Vagina (tissue), 2 donors: ENCODE data around the gene CNGA3. TPM values are rescaled to one million over a fixed set of nuclear protein-coding genes. Genes with fewer than 3 reads are reported as not detected.

Experiments
- DNase-seq, 2 donors: peaks; one replicate each; pipeline ENCODE4 v3.0.0-alpha.2; 2017; ENCODE audit errors: extremely low spot score in 2 of 2
- H3K27ac ChIP-seq: fragments of 200-600 bp; sonication (generic); one replicate; pipeline ENCODE4 v1.5.1; 2019
- H3K27me3 ChIP-seq: fragments of 200-600 bp; sonication (generic); one replicate; pipeline ENCODE4 v1.5.1; 2019
- H3K36me3 ChIP-seq, 2 donors: fragments of 200-600 bp; sonication (generic); one replicate each; pipeline ENCODE4 v1.5.1; 2017 to 2019
- H3K4me1 ChIP-seq: fragments of 200-600 bp; sonication (generic); one replicate; pipeline ENCODE4 v1.5.1; 2019
- H3K4me3 ChIP-seq, 2 donors: fragments of 200-600 bp; sonication (generic); 1 replicate in 1 of 2; 2 replicates in 1 of 2; pipeline ENCODE4 v1.5.1; 2016 to 2019
- H3K9me3 ChIP-seq: fragments of 200-600 bp; sonication (generic); one replicate; pipeline ENCODE4 v1.5.1; 2019
- CTCF ChIP-seq, 3 experiments: fragments of 450-650 bp in 2 of 3; fragments of 200-600 bp in 1 of 3; sonication (generic) in 1 of 3; IDR thresholded peaks; one replicate each; pipeline ENCODE4 v1.5.1; 2017 to 2019; ENCODE audit warnings: antibody characterized with exemption in 3 of 3, mild to moderate bottlenecking in 2 of 3, moderate library complexity in 2 of 3
- POLR2A ChIP-seq, 2 donors: fragments of 450-650 bp; IDR thresholded peaks; one replicate each; pipeline ENCODE4 v1.6.1; 2017; ENCODE audit warnings: antibody characterized with exemption in 2 of 2, mild to moderate bottlenecking in 2 of 2, moderate library complexity in 2 of 2
- POLR2AphosphoS5 ChIP-seq, 2 donors: sonication (generic); formaldehyde crosslinking; IDR thresholded peaks; one replicate each; pipeline ENCODE4 v1.9.0; 2017; ENCODE audit warnings: antibody characterized with exemption in 2 of 2, mild to moderate bottlenecking in 2 of 2, low read depth in 1 of 2; ENCODE audit not compliant: insufficient read depth in 1 of 2
- intact Hi-C: fragments of 100-400 bp; cut with DNase I; formaldehyde crosslinking; loops from one replicate; pipeline ENCODE4 v1.15.1; 2023
- total RNA-seq: library from RNA; depleted of rRNA; stranded (reverse); fragments of >200 nt; gene quantifications from one replicate; pipeline ENCODE4 v1.2.3, GENCODE V29; 2016

The CNGA3 gene
- total RNA-seq, 1 donor from 2014 or later: not detected

- Histone ChIP-seq H3K36me3 (no peaks in the 10 kb centered on the region), H3K4me3 (no peak overlapping the region), H3K9me3 (no peaks in the 10 kb centered on the region), H3K4me1 (no peaks in the 10 kb centered on the region), H3K27ac (no peak overlapping the region), H3K27me3 (no peaks in the 10 kb centered on the region)
- intact Hi-C loops: no loop called here
- DNase-seq: peak in 1 of 2 donors; percentile 64
- TF ChIP-seq POLR2AphosphoS5 (IDR thresholded peaks at IDR 0.05; ENCODE audit: insufficient read depth in 1 of 2, low read depth in 1 of 2): no peak
- no peak for TF ChIP-seq CTCF (IDR thresholded peaks at IDR 0.05)
These were observed 44.6 kb downstream of the CNGA3 start for GRCh38 chr2:98390571-98391476.

GRCh38 chr2:98391581-98392270 lies 45.5 kb downstream of the CNGA3 start:
- no peak for TF ChIP-seq CTCF (IDR thresholded peaks at IDR 0.05)
- no peak for TF ChIP-seq POLR2A (IDR thresholded peaks at IDR 0.05)
- TF ChIP-seq POLR2AphosphoS5 (IDR thresholded peaks at IDR 0.05; ENCODE audit: insufficient read depth in 1 of 2, low read depth in 1 of 2): no peak
- Histone ChIP-seq H3K27ac (no peak overlapping the region), H3K9me3 (no peaks in the 10 kb centered on the region), H3K4me1 (no peaks in the 10 kb centered on the region), H3K27me3 (no peaks in the 10 kb centered on the region), H3K4me3 (no peak overlapping the region), H3K36me3 (no peaks in the 10 kb centered on the region)
- intact Hi-C loops: no loop called here
- peak in 1 of 2 donors; percentile 88 for DNase-seq

- Histone ChIP-seq H3K9me3 (no peaks in the 10 kb centered on the region), H3K4me1 (no peaks in the 10 kb centered on the region), H3K4me3 (no peak overlapping the region), H3K27ac (no peak overlapping the region), H3K36me3 (no peaks in the 10 kb centered on the region), H3K27me3 (no peaks in the 10 kb centered on the region)
- DNase-seq: peak in 1 of 2 donors; percentile 77
- intact Hi-C loops: no loop called here
- TF ChIP-seq CTCF (IDR thresholded peaks at IDR 0.05) (no peak), POLR2A (IDR thresholded peaks at IDR 0.05) (no peak), POLR2AphosphoS5 (IDR thresholded peaks at IDR 0.05; ENCODE audit: insufficient read depth in 1 of 2, low read depth in 1 of 2) (no peak)
These were observed 47.1 kb downstream of the CNGA3 start for GRCh38 chr2:98393354-98393753.

GRCh38 chr2:98394595-98395153 lies 48.4 kb downstream of the CNGA3 start:
- Histone ChIP-seq H3K9me3 (no peaks in the 10 kb centered on the region), H3K36me3 (no peaks in the 10 kb centered on the region), H3K4me3 (no peak overlapping the region), H3K27me3 (no peaks in the 10 kb centered on the region), H3K4me1 (no peaks in the 10 kb centered on the region), H3K27ac (no peak overlapping the region)
- DNase-seq: peak in 1 of 2 donors; percentile 2
- no peak for TF ChIP-seq POLR2A (IDR thresholded peaks at IDR 0.05)
- TF ChIP-seq POLR2AphosphoS5 (IDR thresholded peaks at IDR 0.05; ENCODE audit: insufficient read depth in 1 of 2, low read depth in 1 of 2): no peak
- TF ChIP-seq CTCF (IDR thresholded peaks at IDR 0.05): no peak
- intact Hi-C loops: no loop called here
